Hepatocyte (in vitro differentiated cells): Measurements from ENCODE around the gene TNS3. TPM values are rescaled to one million over a fixed set of nuclear protein-coding genes. Genes with fewer than 3 reads are reported as not detected.

Experiments
- DNase-seq: peaks from one replicate; pipeline ENCODE4 v3.0.0-alpha.2; 2016; ENCODE audit warnings: low spot score
- H2AFZ ChIP-seq: fragments of 200-600 bp; sonication (generic); 2 replicates; pipeline ENCODE4 v1.6.0; 2016; ENCODE audit warnings: antibody characterized with exemption, mild to moderate bottlenecking
- H3K27ac ChIP-seq: fragments of 200-600 bp; sonication (generic); 2 replicates; pipeline ENCODE4 v1.5.1; 2016; ENCODE audit warnings: mild to moderate bottlenecking
- H3K27me3 ChIP-seq: fragments of 200-600 bp; sonication (generic); 2 replicates; pipeline ENCODE4 v1.6.1; 2016
- H3K36me3 ChIP-seq: fragments of 200-600 bp; sonication (generic); replicated peaks from 2 replicates; pipeline ENCODE4 v1.5.1; 2016; ENCODE audit warnings: low read depth; ENCODE audit not compliant: insufficient read depth
- H3K4me1 ChIP-seq: fragments of 200-600 bp; sonication (generic); 2 replicates; pipeline ENCODE4 v1.5.1; 2016; ENCODE audit warnings: mild to moderate bottlenecking, moderate library complexity; ENCODE audit not compliant: insufficient read depth
- H3K4me2 ChIP-seq: fragments of 200-600 bp; sonication (generic); 2 replicates; pipeline ENCODE4 v1.6.0; 2016
- H3K4me3 ChIP-seq: fragments of 200-600 bp; sonication (generic); 2 replicates; pipeline ENCODE4 v1.5.1; 2016; ENCODE audit warnings: mild to moderate bottlenecking
- H3K79me2 ChIP-seq: fragments of 200-600 bp; sonication (generic); 2 replicates; pipeline ENCODE4 v1.6.0; 2017; ENCODE audit warnings: mild to moderate bottlenecking
- H3K9me2 ChIP-seq: fragments of 200-600 bp; sonication (generic); replicated peaks from 2 replicates; pipeline ENCODE4 v1.6.0; 2017; ENCODE audit warnings: mild to moderate bottlenecking; ENCODE audit not compliant: insufficient read depth
- H3K9me3 ChIP-seq: fragments of 200-600 bp; sonication (generic); 2 replicates; pipeline ENCODE4 v1.5.1; 2016; ENCODE audit warnings: low read depth, mild to moderate bottlenecking
- H4K20me1 ChIP-seq: fragments of 200-600 bp; sonication (generic); 2 replicates; pipeline ENCODE4 v1.6.0; 2016; ENCODE audit warnings: mild to moderate bottlenecking; ENCODE audit not compliant: insufficient read depth, poor library complexity, severe bottlenecking
- CTCF ChIP-seq: fragments of 200-600 bp; sonication (generic); IDR thresholded peaks from 2 replicates; pipeline ENCODE4 v1.5.1; 2016; ENCODE audit warnings: antibody characterized with exemption, mild to moderate bottlenecking; ENCODE audit not compliant: poor library complexity
- EZH2 ChIP-seq: fragments of 200-600 bp; sonication (generic); IDR thresholded peaks from 2 replicates; pipeline ENCODE4 v1.6.1; 2016; ENCODE audit warnings: antibody characterized with exemption, mild to moderate bottlenecking, borderline replicate concordance
- EZH2phosphoT487 ChIP-seq: fragments of 200-600 bp; sonication (generic); IDR thresholded peaks from one replicate; pipeline ENCODE4 v1.6.1; 2018; ENCODE audit warnings: antibody characterized with exemption, mild to moderate bottlenecking, low read depth, moderate library complexity; ENCODE audit not compliant: unreplicated experiment, severe bottlenecking
- WGBS: methylation state at CpG from one replicate; pipeline ENCODE4 v1.1.6; 2016; ENCODE audit warnings: low lambda C conversion rate; ENCODE audit errors: missing lambda C conversion rate; 5-methylcytosine and 5-hydroxymethylcytosine counted together
- polyA plus RNA-seq: library from polyadenylated mRNA; unstranded; fragments of >200 nt; fragmentation: Nextera tagmentation; extraction: Ambion mirVana; gene quantifications from 2 replicates; pipeline ENCODE4 v1.2.1, GENCODE V29; 2016
- total RNA-seq: library from RNA; depleted of rRNA; stranded (reverse); fragments of >200 nt; gene quantifications from 2 replicates; pipeline ENCODE4 v1.2.3, GENCODE V29; 2014

Gene TNS3
- total and polyA plus RNA-seq, 2 experiments from 2014 or later = 30.0 to 73.3 TPM

- Histone ChIP-seq H3K27ac (no peak overlapping the region), H3K4me2 (no peak overlapping the region)
Observed at GRCh38 chr7:47477191-47478016, 104.5 kb downstream of the TNS3 start.

GRCh38 chr7:47475880-47476227 is 106.1 kb downstream of the TNS3 start:
- H3K4me1 ChIP-seq = peaks cover 59% of the 10 kb centered on the region

More at GRCh38 chr7:47477191-47478016, 104.5 kb downstream of the TNS3 start:
- no peak overlapping the region for H3K4me3 ChIP-seq
- TF ChIP-seq CTCF = no peak
- no peak for TF ChIP-seq EZH2phosphoT487
- no peak for TF ChIP-seq EZH2
- peaks cover 93% of the 10 kb centered on the region for H3K79me2 ChIP-seq
- H3K27me3 ChIP-seq = no peaks in the 10 kb centered on the region
- no peaks in the 10 kb centered on the region for H3K9me3 ChIP-seq
- 90% methylated on average over 8 of the region's 8 CpGs for WGBS
- no peak for DNase-seq
- no peaks in the 10 kb centered on the region for H3K9me2 ChIP-seq
- H2AFZ ChIP-seq = no peak overlapping the region
- no peaks in the 10 kb centered on the region for H3K36me3 ChIP-seq
- H3K4me1 ChIP-seq = peaks cover 61% of the 10 kb centered on the region
- no peaks in the 10 kb centered on the region for H4K20me1 ChIP-seq

GRCh38 chr7:47474937-47475879 is 106.7 kb downstream of the TNS3 start:
- peak; percentile 93 for DNase-seq
- WGBS = 61% methylated on average over 23 of the region's 24 CpGs
- H3K36me3 ChIP-seq = no peaks in the 10 kb centered on the region
- no peaks in the 10 kb centered on the region for H3K27me3 ChIP-seq
- no peak overlapping the region for H2AFZ ChIP-seq
- no peaks in the 10 kb centered on the region for H3K9me2 ChIP-seq
- no peaks in the 10 kb centered on the region for H3K9me3 ChIP-seq
- peaks cover 57% of the 10 kb centered on the region for H3K4me1 ChIP-seq
- peak overlapping the region; percentile 91 for H3K27ac ChIP-seq
- H3K4me3 ChIP-seq = no peak overlapping the region
- H4K20me1 ChIP-seq = no peaks in the 10 kb centered on the region
- peak overlapping the region; percentile 54 for H3K4me2 ChIP-seq
- peaks cover 83% of the 10 kb centered on the region for H3K79me2 ChIP-seq
- TF ChIP-seq EZH2phosphoT487 = no peak
- no peak for TF ChIP-seq EZH2
- no peak for TF ChIP-seq CTCF

More at GRCh38 chr7:47475880-47476227, 106.1 kb downstream of the TNS3 start:
- H3K4me2 ChIP-seq = peak overlapping the region; percentile 28
- H3K9me2 ChIP-seq = no peaks in the 10 kb centered on the region
- H3K36me3 ChIP-seq = no peaks in the 10 kb centered on the region
- H3K79me2 ChIP-seq = peaks cover 89% of the 10 kb centered on the region
- no peak overlapping the region for H3K4me3 ChIP-seq
- no peaks in the 10 kb centered on the region for H3K27me3 ChIP-seq
- no peak for TF ChIP-seq EZH2
- no peak for TF ChIP-seq CTCF
- no peak for TF ChIP-seq EZH2phosphoT487
- no peaks in the 10 kb centered on the region for H4K20me1 ChIP-seq
- no peak overlapping the region for H2AFZ ChIP-seq
- DNase-seq = no peak
- no peaks in the 10 kb centered on the region for H3K9me3 ChIP-seq
- H3K27ac ChIP-seq = peak overlapping the region; percentile 84
- 92% methylated on average over 7 of the region's 7 CpGs for WGBS
